Fibroblast of lung (primary cell): Measurements from ENCODE around the gene RSPH3.

Experiments used
- EZH2 ChIP-seq: IDR thresholded peaks from 2 replicates; pipeline ENCODE4 v1.5.1; 2012; ENCODE audit warnings: low read length, control low read depth, mild to moderate bottlenecking; ENCODE audit errors: missing control alignments
- TF ChIP-seq, protein P1 (sequence below), 2 donors: IDR thresholded peaks in 1 of 2; conservative IDR thresholded peaks in 1 of 2; 1 replicate in 1 of 2; 2 replicates in 1 of 2; pipeline ENCODE4 v1.5.1; 2011 to 2012; ENCODE audit warnings: low read length in 2 of 2, control low read depth in 1 of 2, inconsistent platforms in 1 of 2, low read depth in 1 of 2, mild to moderate bottlenecking in 1 of 2

- TF ChIP-seq, protein P1, sequence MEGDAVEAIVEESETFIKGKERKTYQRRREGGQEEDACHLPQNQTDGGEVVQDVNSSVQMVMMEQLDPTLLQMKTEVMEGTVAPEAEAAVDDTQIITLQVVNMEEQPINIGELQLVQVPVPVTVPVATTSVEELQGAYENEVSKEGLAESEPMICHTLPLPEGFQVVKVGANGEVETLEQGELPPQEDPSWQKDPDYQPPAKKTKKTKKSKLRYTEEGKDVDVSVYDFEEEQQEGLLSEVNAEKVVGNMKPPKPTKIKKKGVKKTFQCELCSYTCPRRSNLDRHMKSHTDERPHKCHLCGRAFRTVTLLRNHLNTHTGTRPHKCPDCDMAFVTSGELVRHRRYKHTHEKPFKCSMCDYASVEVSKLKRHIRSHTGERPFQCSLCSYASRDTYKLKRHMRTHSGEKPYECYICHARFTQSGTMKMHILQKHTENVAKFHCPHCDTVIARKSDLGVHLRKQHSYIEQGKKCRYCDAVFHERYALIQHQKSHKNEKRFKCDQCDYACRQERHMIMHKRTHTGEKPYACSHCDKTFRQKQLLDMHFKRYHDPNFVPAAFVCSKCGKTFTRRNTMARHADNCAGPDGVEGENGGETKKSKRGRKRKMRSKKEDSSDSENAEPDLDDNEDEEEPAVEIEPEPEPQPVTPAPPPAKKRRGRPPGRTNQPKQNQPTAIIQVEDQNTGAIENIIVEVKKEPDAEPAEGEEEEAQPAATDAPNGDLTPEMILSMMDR (conservative IDR thresholded peaks at IDR 0.05 in 1 of 2, IDR thresholded peaks at IDR 0.05 in 1 of 2; ENCODE audit: low read depth in 1 of 2, low read length in 2 of 2) = no peak
- TF ChIP-seq EZH2 = no peak
Measured at GRCh38 chr6:158947284-158947683, 52.7 kb downstream of the RSPH3 start.
